ENCODE results near the gene OR8G5.
"Not testable (repeated sequence)": the region's sequence is repeated elsewhere in the genome, so short reads cannot be mapped to it uniquely, and the experiment has no call there.

Gene OR8G5

GRCh38 chr11:124256076-124256475 lies at the start of gene OR8G5:
Gene OR8G5 (plus strand): TSS chr11:124256376. CDS start chr11:124264932, 8,556 bp downstream.
- no peak for DNase-seq

- no peak for DNase-seq
Measured at GRCh38 chr11:124207102-124207792, 48.9 kb upstream of the OR8G5 start.

GRCh38 chr11:124209824-124210357 lies 46.3 kb upstream of the OR8G5 start:
- DNase-seq = no peak

GRCh38 chr11:124210421-124210820 lies 45.8 kb upstream of the OR8G5 start:
- no peak for DNase-seq

- DNase-seq = no peak
Measured at GRCh38 chr11:124211321-124211720, 44.9 kb upstream of the OR8G5 start.

GRCh38 chr11:124214027-124214426 lies 42.1 kb upstream of the OR8G5 start:
- no peak for DNase-seq

- no peak for DNase-seq
Measured at GRCh38 chr11:124219126-124219525, 37.0 kb upstream of the OR8G5 start.

- DNase-seq = no peak
Measured at GRCh38 chr11:124222407-124222806, 33.8 kb upstream of the OR8G5 start.

GRCh38 chr11:124224618-124225423 lies 31.4 kb upstream of the OR8G5 start:
- not testable (repeated sequence) for DNase-seq

GRCh38 chr11:124225471-124225870 lies 30.7 kb upstream of the OR8G5 start:
- no peak for DNase-seq

GRCh38 chr11:124233376-124233775 lies 22.8 kb upstream of the OR8G5 start:
- no peak for DNase-seq

- no peak for DNase-seq
Measured at GRCh38 chr11:124238512-124238911, 17.7 kb upstream of the OR8G5 start.

- DNase-seq = no peak
Measured at GRCh38 chr11:124240621-124241397, 15.4 kb upstream of the OR8G5 start, which contains the start of gene OR8G1. Gene OR8G1 (plus strand): TSS chr11:124241095. CDS start chr11:124249676, 8,581 bp downstream.

- DNase-seq = not testable (repeated sequence)
Measured at GRCh38 chr11:124249869-124250268, 6.3 kb upstream of the OR8G5 start.

- not testable (repeated sequence) for DNase-seq
Measured at GRCh38 chr11:124265041-124265440, 8.9 kb downstream of the OR8G5 start.

GRCh38 chr11:124270886-124271285 lies 14.7 kb downstream of the OR8G5 start:
- DNase-seq = not testable (repeated sequence)

GRCh38 chr11:124274000-124274399 lies 17.8 kb downstream of the OR8G5 start:
- no peak for DNase-seq

GRCh38 chr11:124276081-124276480 lies 19.9 kb downstream of the OR8G5 start:
- no peak for DNase-seq

GRCh38 chr11:124277207-124277606 lies 21.0 kb downstream of the OR8G5 start:
- DNase-seq = no peak

GRCh38 chr11:124277804-124278203 lies 21.6 kb downstream of the OR8G5 start:
- DNase-seq = no peak

- DNase-seq = no peak
Measured at GRCh38 chr11:124278261-124278660, 22.1 kb downstream of the OR8G5 start.

- no peak for DNase-seq
Measured at GRCh38 chr11:124285610-124286344, 29.6 kb downstream of the OR8G5 start.

All from CD4-positive, alpha-beta T cell treated with Interleukin-12 subunit alpha and Interleukin-12 subunit beta, for 1 hour (primary cell).